H9 (cell line): ENCODE results near the gene CHD6. TPM values are rescaled to one million over a fixed set of nuclear protein-coding genes. Genes with fewer than 3 reads are reported as not detected.

Source experiments
- DNase-seq: peaks from one replicate; pipeline ENCODE4 v3.0.0-alpha.2; 2017
- H2AFZ ChIP-seq: one replicate; pipeline ENCODE4 v1.6.1; 2013; ENCODE audit warnings: mild to moderate bottlenecking, low read length, control low read depth, moderate library complexity
- H2AK5ac ChIP-seq: 2 replicates; pipeline ENCODE4 v1.6.1; 2013; ENCODE audit warnings: low read length, control low read depth, mixed read lengths; ENCODE audit not compliant: insufficient read length
- H2BK120ac ChIP-seq: one replicate; pipeline ENCODE4 v1.6.1; 2013; ENCODE audit warnings: low read depth, mild to moderate bottlenecking, low read length, control low read depth, inconsistent platforms; ENCODE audit not compliant: poor library complexity, severe bottlenecking
- H2BK12ac ChIP-seq: 2 replicates; pipeline ENCODE4 v1.6.1; 2013; ENCODE audit warnings: low read length, control low read depth, mixed read lengths, low read depth; ENCODE audit not compliant: insufficient read length
- H2BK15ac ChIP-seq: 2 replicates; pipeline ENCODE4 v1.6.1; 2013; ENCODE audit warnings: low read depth, low read length, control low read depth
- H2BK20ac ChIP-seq: one replicate; pipeline ENCODE4 v1.6.1; 2013; ENCODE audit warnings: low read depth, mild to moderate bottlenecking, low read length, control low read depth, inconsistent platforms; ENCODE audit not compliant: poor library complexity, severe bottlenecking
- H2BK5ac ChIP-seq: 2 replicates; pipeline ENCODE4 v1.6.1; 2013; ENCODE audit warnings: low read length, control low read depth, mixed read lengths; ENCODE audit not compliant: insufficient read length
- H3K14ac ChIP-seq: 2 replicates; pipeline ENCODE4 v1.6.1; 2013; ENCODE audit warnings: low read length, control low read depth; ENCODE audit not compliant: insufficient read depth
- H3K18ac ChIP-seq: 2 replicates; pipeline ENCODE4 v1.6.1; 2013; ENCODE audit warnings: low read depth, mild to moderate bottlenecking, mixed read lengths, low read length, control low read depth; ENCODE audit not compliant: insufficient read length
- H3K23ac ChIP-seq: 2 replicates; pipeline ENCODE4 v1.6.1; 2013; ENCODE audit warnings: low read length, control low read depth, mixed read lengths, low read depth; ENCODE audit not compliant: insufficient read length
- H3K23me2 ChIP-seq: 2 replicates; pipeline ENCODE4 v1.6.1; 2013; ENCODE audit warnings: low read depth, mild to moderate bottlenecking, mixed read lengths, low read length, control low read depth; ENCODE audit not compliant: insufficient read length, poor library complexity, severe bottlenecking
- H3K27ac ChIP-seq: 2 replicates; pipeline ENCODE4 v1.5.1; 2013; ENCODE audit warnings: low read length, control low read depth, mixed read lengths, low read depth; ENCODE audit not compliant: insufficient read length
- H3K27me3 ChIP-seq: 2 replicates; pipeline ENCODE4 v1.6.1; 2013; ENCODE audit warnings: low read length, control low read depth, inconsistent platforms; ENCODE audit not compliant: insufficient read depth
- H3K4ac ChIP-seq: 2 replicates; pipeline ENCODE4 v1.6.1; 2013; ENCODE audit warnings: low read depth, mild to moderate bottlenecking, control low read depth, inconsistent platforms, low read length, moderate library complexity
- H3K4me1 ChIP-seq: 2 replicates; pipeline ENCODE4 v1.6.1; 2013; ENCODE audit warnings: low read length, control low read depth, inconsistent platforms; ENCODE audit not compliant: insufficient read depth
- H3K4me2 ChIP-seq: 2 replicates; pipeline ENCODE4 v1.6.1; 2013; ENCODE audit warnings: low read length, control low read depth, mixed read lengths; ENCODE audit not compliant: insufficient read length, insufficient read depth
- H3K56ac ChIP-seq: 2 replicates; pipeline ENCODE4 v1.6.1; 2013; ENCODE audit warnings: low read depth, mild to moderate bottlenecking, mixed read lengths, low read length, control low read depth; ENCODE audit not compliant: insufficient read length
- H3K79me1 ChIP-seq: 2 replicates; pipeline ENCODE4 v1.6.1; 2013; ENCODE audit warnings: low read depth, mild to moderate bottlenecking, moderate library complexity, low read length, control low read depth, inconsistent platforms; ENCODE audit not compliant: insufficient read depth, poor library complexity, severe bottlenecking
- H3K79me2 ChIP-seq: 2 replicates; pipeline ENCODE4 v1.6.1; 2013; ENCODE audit warnings: low read length, control low read depth, inconsistent platforms; ENCODE audit not compliant: insufficient read depth
- H3K9ac ChIP-seq: 2 replicates; pipeline ENCODE4 v1.6.1; 2013; ENCODE audit warnings: low read length, control low read depth, mixed read lengths; ENCODE audit not compliant: insufficient read length; ENCODE audit errors: extremely low read depth
- H3K9me3 ChIP-seq: one replicate; pipeline ENCODE4 v1.6.1; 2013; ENCODE audit warnings: low read depth, low read length, inconsistent platforms; ENCODE audit not compliant: control insufficient read depth
- H3T11ph ChIP-seq: one replicate; pipeline ENCODE4 v1.6.1; 2013; ENCODE audit warnings: mild to moderate bottlenecking, low read length, control low read depth, inconsistent platforms
- H4K20me1 ChIP-seq: one replicate; pipeline ENCODE4 v1.6.1; 2013; ENCODE audit not compliant: control insufficient read depth, insufficient read length, insufficient read depth
- H4K5ac ChIP-seq: 2 replicates; pipeline ENCODE4 v1.6.1; 2013; ENCODE audit warnings: low read depth, mild to moderate bottlenecking, mixed read lengths, low read length, control low read depth; ENCODE audit not compliant: insufficient read length
- H4K8ac ChIP-seq: replicated peaks from 2 replicates; pipeline ENCODE4 v1.6.1; 2013; ENCODE audit warnings: low read length, control low read depth, mixed read lengths, low read depth; ENCODE audit not compliant: insufficient read length
- H4K91ac ChIP-seq: 2 replicates; pipeline ENCODE4 v1.6.1; 2013; ENCODE audit warnings: low read depth, mild to moderate bottlenecking, moderate library complexity, mixed read lengths, low read length, control low read depth; ENCODE audit not compliant: insufficient read length
- H3K27ac Mint-ChIP-seq, 3 experiments: 2 replicates in 2 of 3; 3 replicates in 1 of 3; pipeline ENCODE4 v1.8.0; 2020 to 2021; ENCODE audit warnings: mixed read lengths in 3 of 3, mild to moderate bottlenecking in 1 of 3, moderate library complexity in 1 of 3
- H3K27me3 Mint-ChIP-seq: 2 replicates; pipeline ENCODE4 v1.8.0; 2021; ENCODE audit warnings: low read depth, mild to moderate bottlenecking, moderate library complexity, mixed read lengths
- H3K36me3 Mint-ChIP-seq, 3 experiments: 2 replicates in 2 of 3; 3 replicates in 1 of 3; pipeline ENCODE4 v1.8.0; 2020 to 2021; ENCODE audit warnings: low read depth in 3 of 3, mixed read lengths in 3 of 3; ENCODE audit not compliant: insufficient read depth in 1 of 3
- H3K4me1 Mint-ChIP-seq, 2 experiments: 2 replicates each; pipeline ENCODE4 v1.8.0; 2020; ENCODE audit warnings: mixed read lengths in 2 of 2
- H3K4me3 Mint-ChIP-seq, 2 experiments: 2 replicates in 1 of 2; 3 replicates in 1 of 2; pipeline ENCODE4 v1.8.0; 2020 to 2021; ENCODE audit warnings: mild to moderate bottlenecking in 2 of 2, mixed read lengths in 2 of 2, moderate library complexity in 1 of 2
- H3K9me3 Mint-ChIP-seq, 2 experiments: 2 replicates in 1 of 2; 3 replicates in 1 of 2; pipeline ENCODE4 v1.8.0; 2020; ENCODE audit warnings: mild to moderate bottlenecking in 2 of 2, mixed read lengths in 2 of 2, moderate library complexity in 1 of 2
- CTCF ChIP-seq: fragments of 200-600 bp; sonication (generic); conservative IDR thresholded peaks from 3 replicates; pipeline ENCODE4 v1.8.0; 2021; ENCODE audit warnings: antibody characterized with exemption, mild to moderate bottlenecking
- WGBS: extraction: QIAGEN DNeasy Blood & Tissue Kit; methylation state at CpG from one replicate; pipeline ENCODE4 v1.1.7; 2013; ENCODE audit warnings: missing lambda C conversion rate, low lambda C conversion rate, mixed read lengths; ENCODE audit not compliant: insufficient read length; ENCODE audit errors: extremely low coverage; 5-methylcytosine and 5-hydroxymethylcytosine counted together
- total RNA-seq: library from RNA; stranded (reverse); gene quantifications from 2 replicates; pipeline ENCODE4 v1.2.1, GENCODE V29; 2021

CHD6 gene
- total RNA-seq, 1 experiment from 2014 or later: 51.5 TPM

DNA sequence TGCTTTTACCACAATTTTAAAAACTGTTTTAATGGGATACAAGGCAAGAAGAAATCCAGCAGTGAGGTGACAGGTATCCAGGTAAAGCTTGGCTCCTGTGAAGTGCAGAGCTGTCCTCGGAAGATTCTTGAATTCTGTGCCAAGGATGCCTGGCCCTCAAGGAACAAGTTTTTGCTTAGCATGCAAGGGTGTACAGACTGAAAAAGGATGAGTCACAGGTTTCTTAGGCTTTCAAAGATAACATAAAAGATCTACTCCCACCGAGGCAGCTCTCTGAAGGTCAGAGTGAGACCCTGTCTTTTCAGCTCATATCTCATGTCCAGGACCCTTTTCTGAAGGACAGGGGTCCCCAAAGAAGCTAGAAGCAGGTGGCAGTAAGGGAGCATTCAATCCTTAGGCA, 83.3 kb downstream of the CHD6 start:
- H4K20me1 ChIP-seq: no peaks in the 10 kb centered on the region
- H2AFZ ChIP-seq: no peak overlapping the region
- no peaks in the 10 kb centered on the region for H3K27me3 Mint-ChIP-seq
- H3K4ac ChIP-seq: no peak overlapping the region
- no peak overlapping the region for H4K91ac ChIP-seq
- no peak overlapping the region for H2BK12ac ChIP-seq
- H3K27me3 ChIP-seq: no peaks in the 10 kb centered on the region
- H2BK120ac ChIP-seq: no peak overlapping the region
- no peak overlapping the region for H2BK20ac ChIP-seq
- H3K14ac ChIP-seq: no peak overlapping the region
- no CpG with 5 or more reads among the region's 2 CpGs for WGBS
- no peak overlapping the region for H3K18ac ChIP-seq
- DNase-seq: no peak
- no peak overlapping the region for H4K5ac ChIP-seq
- H2BK5ac ChIP-seq: no peak overlapping the region
- H3K79me2 ChIP-seq: 0 out of 2 replicates have a peak, but pooled peaks cover under 1% of the 10 kb centered on the region
- peaks cover 14 to 15% of the 10 kb centered on the region in 2 experiments for H3K9me3 Mint-ChIP-seq
- no peak overlapping the region for H3K4me3 Mint-ChIP-seq
- H3K27ac Mint-ChIP-seq: peak overlapping the region in 1 of 3 experiments; percentile 13; a peak in 1 of 7 replicates
- no peak overlapping the region for H2AK5ac ChIP-seq
- H3K23me2 ChIP-seq: no peaks in the 10 kb centered on the region
- no peak overlapping the region for H3K27ac ChIP-seq
- H3K36me3 Mint-ChIP-seq: peaks cover 24 to 42% (median 40%) of the 10 kb centered on the region in 3 experiments
- no peak overlapping the region for H3K56ac ChIP-seq
- H3K9ac ChIP-seq: no peak overlapping the region
- H3T11ph ChIP-seq: no peak overlapping the region
- H4K8ac ChIP-seq: no peak overlapping the region
- peaks cover 12% of the 10 kb centered on the region for H3K79me1 ChIP-seq
- TF ChIP-seq CTCF: no peak
- H3K4me2 ChIP-seq: no peak overlapping the region
- no peak overlapping the region for H2BK15ac ChIP-seq
- H3K4me1 Mint-ChIP-seq: no peaks in the 10 kb centered on the region; a peak in 1 of 4 replicates
- H3K9me3 ChIP-seq: peaks cover 6% of the 10 kb centered on the region
- no peak overlapping the region for H3K23ac ChIP-seq
- no peaks in the 10 kb centered on the region for H3K4me1 ChIP-seq
